Neural progenitor cell (in vitro differentiated cells): ENCODE measurements around the gene RPS3A. TPM values are rescaled to one million over a fixed set of nuclear protein-coding genes. Genes with fewer than 3 reads are reported as not detected.
"Not testable (repeated sequence)": the region's sequence is repeated elsewhere in the genome, so short reads cannot be mapped to it uniquely, and the experiment has no call there.

Source experiments
- DNase-seq: peaks from one replicate; pipeline ENCODE4 v3.0.0-alpha.2; 2016; ENCODE audit warnings: low spot score
- H2AFZ ChIP-seq: fragments of 200-600 bp; sonication (generic); replicated peaks from 2 replicates; pipeline ENCODE4 v1.6.1; 2016; ENCODE audit warnings: antibody characterized with exemption
- H3F3A ChIP-seq: fragments of 200-600 bp; sonication (generic); 2 replicates; pipeline ENCODE4 v1.6.1; 2016; ENCODE audit warnings: antibody characterized with exemption, low read depth
- H3K27ac ChIP-seq: fragments of 200-600 bp; sonication (generic); 2 replicates; pipeline ENCODE4 v1.5.1; 2016; ENCODE audit warnings: mild to moderate bottlenecking
- H3K27me3 ChIP-seq: fragments of 200-600 bp; sonication (generic); 2 replicates; pipeline ENCODE4 v1.6.1; 2016; ENCODE audit warnings: mild to moderate bottlenecking, moderate library complexity
- H3K36me3 ChIP-seq: fragments of 200-600 bp; sonication (generic); 2 replicates; pipeline ENCODE4 v1.5.1; 2016
- H3K4me1 ChIP-seq: fragments of 200-600 bp; sonication (generic); 2 replicates; pipeline ENCODE4 v1.6.1; 2016; ENCODE audit warnings: mixed run types
- H3K4me2 ChIP-seq: fragments of 200-600 bp; sonication (generic); 2 replicates; pipeline ENCODE4 v1.6.1; 2016
- H3K4me3 ChIP-seq: fragments of 200-600 bp; sonication (generic); 2 replicates; pipeline ENCODE4 v1.5.1; 2016
- H3K79me2 ChIP-seq: fragments of 200-600 bp; sonication (generic); 2 replicates; pipeline ENCODE4 v1.6.1; 2016; ENCODE audit warnings: low read depth
- H3K9ac ChIP-seq: fragments of 200-600 bp; sonication (generic); 2 replicates; pipeline ENCODE4 v1.6.1; 2016
- H3K9me3 ChIP-seq: fragments of 200-600 bp; sonication (generic); 2 replicates; pipeline ENCODE4 v1.5.1; 2016; ENCODE audit warnings: low read depth
- H4K20me1 ChIP-seq: fragments of 200-600 bp; sonication (generic); 2 replicates; pipeline ENCODE4 v1.6.1; 2016; ENCODE audit warnings: low read depth
- H3K27ac Mint-ChIP-seq: 3 replicates; pipeline ENCODE4 v1.8.0; 2021; ENCODE audit warnings: mixed read lengths
- H3K27me3 Mint-ChIP-seq: 2 replicates; pipeline ENCODE4 v1.8.0; 2022; ENCODE audit warnings: low read depth, mild to moderate bottlenecking, inconsistent platforms, moderate library complexity, mixed read lengths; ENCODE audit not compliant: insufficient read depth
- H3K36me3 Mint-ChIP-seq: 3 replicates; pipeline ENCODE4 v1.8.0; 2021; ENCODE audit warnings: mixed read lengths
- H3K4me1 Mint-ChIP-seq: 3 replicates; pipeline ENCODE4 v1.8.0; 2021; ENCODE audit warnings: mixed read lengths
- H3K4me3 Mint-ChIP-seq: 3 replicates; pipeline ENCODE4 v1.8.0; 2021; ENCODE audit warnings: mild to moderate bottlenecking, moderate library complexity, mixed read lengths
- H3K9me3 Mint-ChIP-seq: 3 replicates; pipeline ENCODE4 v1.8.0; 2020; ENCODE audit warnings: mixed read lengths
- CTCF ChIP-seq: fragments of 200-600 bp; sonication (generic); IDR thresholded peaks from 2 replicates; pipeline ENCODE4 v1.5.1; 2017; ENCODE audit warnings: antibody characterized with exemption, mild to moderate bottlenecking
- EZH2 ChIP-seq: fragments of 200-600 bp; sonication (generic); IDR thresholded peaks from 2 replicates; pipeline ENCODE4 v1.6.1; 2017; ENCODE audit warnings: antibody characterized with exemption, mild to moderate bottlenecking, moderate library complexity
- EZH2phosphoT487 ChIP-seq: fragments of 200-600 bp; sonication (generic); IDR thresholded peaks from 2 replicates; pipeline ENCODE4 v1.6.1; 2017; ENCODE audit warnings: antibody characterized with exemption
- total RNA-seq: library from RNA; depleted of rRNA; stranded (reverse); fragments of >200 nt; gene quantifications from 2 replicates; pipeline ENCODE4 v1.2.3, GENCODE V29; 2015; ENCODE audit warnings: low replicate concordance

The RPS3A gene
- total RNA-seq, 1 donor from 2014 or later: 9,356 TPM

GRCh38 chr4:151129796-151130195 is 30.4 kb downstream of the RPS3A start:
- Mint-ChIP-seq H3K27me3 (no peaks in the 10 kb centered on the region), H3K4me3 (no peak overlapping the region), H3K4me1 (no peaks in the 10 kb centered on the region), H3K9me3 (no peaks in the 10 kb centered on the region), H3K27ac (no peak overlapping the region), H3K36me3 (peaks cover 24% of the 10 kb centered on the region)
- H3K4me2 ChIP-seq: no peak overlapping the region
- H3K9me3 ChIP-seq: no peaks in the 10 kb centered on the region
- H3K27ac ChIP-seq: no peak overlapping the region
- no peaks in the 10 kb centered on the region for H3K4me1 ChIP-seq
- H3F3A ChIP-seq: peaks cover 6% of the 10 kb centered on the region
- no peaks in the 10 kb centered on the region for H4K20me1 ChIP-seq
- no peaks in the 10 kb centered on the region for H3K79me2 ChIP-seq
- TF ChIP-seq EZH2 (no peak), EZH2phosphoT487 (no peak), CTCF (no peak)
- DNase-seq: peak; percentile 18
- no peaks in the 10 kb centered on the region for H3K27me3 ChIP-seq
- no peak overlapping the region for H3K9ac ChIP-seq
- H3K36me3 ChIP-seq: peaks cover 9% of the 10 kb centered on the region
- H2AFZ ChIP-seq: no peak overlapping the region
- H3K4me3 ChIP-seq: no peak overlapping the region

- Mint-ChIP-seq H3K4me1 (no peaks in the 10 kb centered on the region), H3K27ac (no peak overlapping the region), H3K27me3 (no peaks in the 10 kb centered on the region), H3K36me3 (peaks cover 11% of the 10 kb centered on the region), H3K4me3 (no peak overlapping the region), H3K9me3 (no peaks in the 10 kb centered on the region)
- H3K9me3 ChIP-seq: no peaks in the 10 kb centered on the region
- H3K4me1 ChIP-seq: no peaks in the 10 kb centered on the region
- no peak overlapping the region for H3K4me3 ChIP-seq
- H3K79me2 ChIP-seq: no peaks in the 10 kb centered on the region
- no peak overlapping the region for H3K27ac ChIP-seq
- H3K4me2 ChIP-seq: no peak overlapping the region
- no peaks in the 10 kb centered on the region for H3K27me3 ChIP-seq
- H3K9ac ChIP-seq: no peak overlapping the region
- H3K36me3 ChIP-seq: no peaks in the 10 kb centered on the region
- DNase-seq: no peak
- no peak overlapping the region for H2AFZ ChIP-seq
- TF ChIP-seq EZH2phosphoT487: no peak
- TF ChIP-seq EZH2: no peak
- no peak for TF ChIP-seq CTCF
- H4K20me1 ChIP-seq: no peaks in the 10 kb centered on the region
- peaks cover 6% of the 10 kb centered on the region for H3F3A ChIP-seq
Measured at GRCh38 chr4:151133311-151133710, 33.9 kb downstream of the RPS3A start.

- not testable (repeated sequence) for H3K27me3 ChIP-seq, H3K36me3 ChIP-seq, H3K9me3 Mint-ChIP-seq, DNase-seq, H3K4me1 Mint-ChIP-seq, H3K27ac Mint-ChIP-seq, H4K20me1 ChIP-seq, H3K4me2 ChIP-seq, H3F3A ChIP-seq, H3K27ac ChIP-seq, H3K9ac ChIP-seq, H3K4me3 Mint-ChIP-seq, H3K79me2 ChIP-seq, H3K4me1 ChIP-seq, H3K4me3 ChIP-seq, H3K9me3 ChIP-seq, H3K27me3 Mint-ChIP-seq, H2AFZ ChIP-seq
- H3K36me3 Mint-ChIP-seq: peaks cover 14% of the 10 kb centered on the region
Measured at GRCh38 chr4:151136048-151136447, 36.6 kb downstream of the RPS3A start.

GRCh38 chr4:151139814-151140213 is 40.4 kb downstream of the RPS3A start:
- Mint-ChIP-seq H3K27ac (no peak overlapping the region), H3K36me3 (peaks cover 23% of the 10 kb centered on the region), H3K4me3 (no peak overlapping the region), H3K4me1 (no peaks in the 10 kb centered on the region), H3K27me3 (no peaks in the 10 kb centered on the region), H3K9me3 (no peaks in the 10 kb centered on the region)
- Histone ChIP-seq H3F3A (no peaks in the 10 kb centered on the region), H3K27ac (no peak overlapping the region), H3K79me2 (no peaks in the 10 kb centered on the region), H3K36me3 (peaks cover 3% of the 10 kb centered on the region), H2AFZ (no peak overlapping the region), H3K9ac (no peak overlapping the region), H3K4me3 (no peak overlapping the region), H3K9me3 (no peaks in the 10 kb centered on the region), H4K20me1 (no peaks in the 10 kb centered on the region), H3K27me3 (no peaks in the 10 kb centered on the region), H3K4me1 (no peaks in the 10 kb centered on the region), H3K4me2 (no peak overlapping the region)
- no peak for TF ChIP-seq EZH2phosphoT487
- TF ChIP-seq CTCF: no peak
- DNase-seq: no peak
